GM06990 (cell line): ENCODE data around the gene CELF2.

Source experiments
- DNase-seq: peaks from one replicate; pipeline ENCODE4 v3.0.0-alpha.2; 2011; ENCODE audit not compliant: insufficient read length; ENCODE audit errors: extremely low read depth
- H3K27me3 ChIP-seq: replicated peaks from 2 replicates; pipeline ENCODE4 v1.6.0; 2011; ENCODE audit warnings: low read length; ENCODE audit not compliant: control insufficient read depth, insufficient read depth
- H3K36me3 ChIP-seq: 2 replicates; pipeline ENCODE4 v1.5.1; 2011; ENCODE audit warnings: low read length; ENCODE audit not compliant: control insufficient read depth, insufficient read depth
- H3K4me3 ChIP-seq: replicated peaks from 2 replicates; pipeline ENCODE4 v1.5.1; 2011; ENCODE audit warnings: low read depth, mild to moderate bottlenecking, control low read depth, low read length
- TF ChIP-seq, protein P1 (sequence below): IDR thresholded peaks from 2 replicates; pipeline ENCODE4 v1.5.1; 2011; ENCODE audit warnings: low read length, control low read depth, mild to moderate bottlenecking, inconsistent platforms; ENCODE audit not compliant: insufficient read depth, poor library complexity, severe bottlenecking

CELF2 gene

DNA sequence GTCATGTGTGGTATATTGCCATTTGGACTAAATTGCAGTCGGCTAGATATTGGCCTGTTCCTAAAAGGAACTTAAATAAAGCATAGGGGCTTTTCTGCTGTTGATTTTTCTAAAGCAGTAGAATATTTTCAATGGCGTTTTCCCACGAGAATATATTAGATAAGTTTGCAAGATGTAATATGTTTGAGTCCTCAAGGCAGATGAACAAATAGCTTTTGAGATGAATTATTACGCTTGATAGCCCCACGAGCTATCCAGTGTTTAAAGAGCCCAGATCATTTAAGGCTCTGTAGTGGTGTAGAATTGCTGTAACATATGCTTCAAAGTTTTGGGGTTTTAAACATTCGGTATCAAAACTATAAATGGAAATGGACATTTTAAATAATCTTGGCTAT is 2.9 kb downstream of the CELF2 start:
- no peak overlapping the region for H3K4me3 ChIP-seq
- H3K36me3 ChIP-seq: no peaks in the 10 kb centered on the region
- peaks cover 2% of the 10 kb centered on the region for H3K27me3 ChIP-seq
- TF ChIP-seq, protein P1, sequence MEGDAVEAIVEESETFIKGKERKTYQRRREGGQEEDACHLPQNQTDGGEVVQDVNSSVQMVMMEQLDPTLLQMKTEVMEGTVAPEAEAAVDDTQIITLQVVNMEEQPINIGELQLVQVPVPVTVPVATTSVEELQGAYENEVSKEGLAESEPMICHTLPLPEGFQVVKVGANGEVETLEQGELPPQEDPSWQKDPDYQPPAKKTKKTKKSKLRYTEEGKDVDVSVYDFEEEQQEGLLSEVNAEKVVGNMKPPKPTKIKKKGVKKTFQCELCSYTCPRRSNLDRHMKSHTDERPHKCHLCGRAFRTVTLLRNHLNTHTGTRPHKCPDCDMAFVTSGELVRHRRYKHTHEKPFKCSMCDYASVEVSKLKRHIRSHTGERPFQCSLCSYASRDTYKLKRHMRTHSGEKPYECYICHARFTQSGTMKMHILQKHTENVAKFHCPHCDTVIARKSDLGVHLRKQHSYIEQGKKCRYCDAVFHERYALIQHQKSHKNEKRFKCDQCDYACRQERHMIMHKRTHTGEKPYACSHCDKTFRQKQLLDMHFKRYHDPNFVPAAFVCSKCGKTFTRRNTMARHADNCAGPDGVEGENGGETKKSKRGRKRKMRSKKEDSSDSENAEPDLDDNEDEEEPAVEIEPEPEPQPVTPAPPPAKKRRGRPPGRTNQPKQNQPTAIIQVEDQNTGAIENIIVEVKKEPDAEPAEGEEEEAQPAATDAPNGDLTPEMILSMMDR: no peak
- DNase-seq: no peak

DNA sequence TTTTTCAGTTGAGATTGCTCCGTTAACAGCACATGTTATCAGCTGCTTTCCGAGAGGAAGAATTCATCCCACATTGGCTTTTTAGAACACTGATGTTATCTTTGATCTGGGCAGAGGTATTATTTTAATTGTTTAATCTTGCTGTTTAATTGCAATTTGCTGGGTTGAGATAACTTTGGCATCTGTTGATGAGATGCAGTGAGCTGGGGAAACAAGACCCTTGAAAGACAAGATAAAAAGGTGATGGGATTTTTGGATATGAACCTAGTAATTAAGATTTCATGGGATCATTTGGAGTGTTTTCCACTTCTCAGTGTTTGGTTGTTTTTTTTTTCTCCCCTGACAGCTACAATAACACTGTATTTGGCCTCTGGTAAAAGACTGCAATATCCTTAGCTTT is 4.5 kb downstream of the CELF2 start:
- H3K27me3 ChIP-seq: peaks cover 2% of the 10 kb centered on the region
- no peak overlapping the region for H3K4me3 ChIP-seq
- no peaks in the 10 kb centered on the region for H3K36me3 ChIP-seq
- TF ChIP-seq, protein P1: no peak
- no peak for DNase-seq

DNA sequence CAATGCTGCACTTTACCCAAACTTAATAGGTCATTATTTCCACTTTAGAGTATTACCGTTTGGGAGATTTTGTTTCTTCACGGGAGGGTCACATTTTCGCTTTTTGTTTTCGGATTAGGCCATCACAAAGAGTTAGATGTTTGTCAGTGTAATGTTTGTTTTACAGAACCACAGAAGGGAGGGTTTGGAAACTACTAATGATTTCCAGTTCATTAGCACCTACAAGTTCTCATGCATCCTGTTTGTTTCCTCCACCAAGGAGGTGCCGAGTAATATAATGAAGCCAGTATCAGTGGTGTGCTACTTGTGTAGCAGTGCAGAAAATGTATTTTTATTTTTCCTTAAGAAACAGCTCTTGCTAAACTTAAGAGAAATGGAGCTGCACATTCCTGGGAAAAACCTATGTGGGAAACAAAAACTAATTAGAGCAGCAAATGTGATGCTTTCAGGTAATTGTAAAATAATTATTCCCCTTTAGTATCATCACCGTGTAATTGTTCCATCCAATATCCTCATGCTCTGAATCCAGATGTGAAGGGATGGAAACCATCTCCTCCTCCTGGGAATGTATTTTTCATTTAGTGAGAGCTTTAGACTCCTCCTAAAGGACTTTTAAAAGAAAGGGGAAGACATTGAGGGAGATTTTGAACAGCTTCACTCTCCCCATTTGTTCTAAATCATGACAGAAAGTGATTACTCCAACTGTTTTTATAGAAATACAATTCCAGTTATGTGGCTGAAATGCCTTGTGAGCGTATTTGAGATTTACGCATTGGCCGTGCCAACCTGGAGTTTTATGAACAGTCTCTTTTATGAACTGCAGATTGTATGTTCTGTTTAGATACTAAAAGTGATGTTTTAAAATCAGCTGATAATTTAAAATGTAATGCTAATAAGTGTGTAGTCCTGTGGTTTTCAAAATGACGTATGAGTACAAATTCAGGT is 5.6 kb downstream of the CELF2 start:
- Histone ChIP-seq H3K27me3 (peaks cover 2% of the 10 kb centered on the region), H3K36me3 (no peaks in the 10 kb centered on the region), H3K4me3 (no peak overlapping the region)
- DNase-seq: no peak
- TF ChIP-seq, protein P1: no peak

DNA sequence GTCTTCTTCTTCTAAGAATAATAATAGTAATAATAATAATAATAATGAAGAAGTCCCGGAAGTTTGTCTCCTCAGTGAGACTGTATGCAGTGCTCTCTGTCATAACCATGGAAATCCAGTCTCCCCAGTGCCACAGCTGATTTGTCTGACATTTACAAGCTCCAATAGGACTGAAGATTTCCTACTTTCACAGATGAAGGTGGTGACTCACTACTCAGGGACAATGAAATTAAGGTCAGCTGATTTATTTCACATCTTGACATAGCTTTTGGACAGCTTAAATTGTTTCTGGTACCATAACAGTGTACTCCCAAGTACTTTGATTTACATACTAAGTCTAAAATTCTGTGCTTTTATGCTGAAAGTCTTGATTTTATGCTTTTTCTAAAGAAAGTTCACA is 6.9 kb downstream of the CELF2 start:
- Histone ChIP-seq H3K4me3 (no peak overlapping the region), H3K27me3 (no peaks in the 10 kb centered on the region; the same call in 1 of the 2 replicates), H3K36me3 (no peaks in the 10 kb centered on the region)
- no peak for DNase-seq
- TF ChIP-seq, protein P1: no peak

DNA sequence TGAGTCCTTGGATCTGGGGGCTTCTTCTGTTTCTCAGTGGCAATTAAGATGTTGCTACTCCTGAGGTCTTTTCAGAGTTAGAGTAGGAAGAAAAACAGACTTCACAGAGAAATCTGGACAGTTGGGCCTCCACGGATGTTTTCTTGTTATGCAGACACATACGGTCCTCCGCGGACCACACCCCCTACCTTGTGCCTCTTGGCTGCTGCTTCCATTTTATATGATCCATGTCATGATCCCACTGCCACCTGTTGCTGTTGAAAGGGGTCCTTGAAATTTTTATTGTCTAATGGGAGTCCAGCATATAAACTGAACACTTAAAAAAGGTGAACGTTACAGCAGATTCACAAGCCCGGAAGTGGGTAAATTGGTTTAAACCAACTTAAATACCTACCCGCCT is 8.3 kb downstream of the CELF2 start:
- no peak for DNase-seq
- Histone ChIP-seq H3K36me3 (no peaks in the 10 kb centered on the region), H3K27me3 (no peaks in the 10 kb centered on the region; the same call in 1 of the 2 replicates), H3K4me3 (no peak overlapping the region)
- TF ChIP-seq, protein P1: no peak
